PC-9 (cell line): Measurements from ENCODE around the gene MAPKAPK2.

Source experiments
- EZH2 ChIP-seq: fragments of 200-600 bp; sonication (generic); IDR thresholded peaks from 2 replicates; pipeline ENCODE4 v1.8.0; 2017; ENCODE audit warnings: antibody characterized with exemption, low read depth
- TF ChIP-seq, protein P1 (sequence below): fragments of 200-600 bp; sonication (generic); conservative IDR thresholded peaks from 2 replicates; pipeline ENCODE4 v1.6.1; 2017; ENCODE audit warnings: mixed run types, antibody characterized with exemption, mild to moderate bottlenecking, moderate library complexity

DNA sequence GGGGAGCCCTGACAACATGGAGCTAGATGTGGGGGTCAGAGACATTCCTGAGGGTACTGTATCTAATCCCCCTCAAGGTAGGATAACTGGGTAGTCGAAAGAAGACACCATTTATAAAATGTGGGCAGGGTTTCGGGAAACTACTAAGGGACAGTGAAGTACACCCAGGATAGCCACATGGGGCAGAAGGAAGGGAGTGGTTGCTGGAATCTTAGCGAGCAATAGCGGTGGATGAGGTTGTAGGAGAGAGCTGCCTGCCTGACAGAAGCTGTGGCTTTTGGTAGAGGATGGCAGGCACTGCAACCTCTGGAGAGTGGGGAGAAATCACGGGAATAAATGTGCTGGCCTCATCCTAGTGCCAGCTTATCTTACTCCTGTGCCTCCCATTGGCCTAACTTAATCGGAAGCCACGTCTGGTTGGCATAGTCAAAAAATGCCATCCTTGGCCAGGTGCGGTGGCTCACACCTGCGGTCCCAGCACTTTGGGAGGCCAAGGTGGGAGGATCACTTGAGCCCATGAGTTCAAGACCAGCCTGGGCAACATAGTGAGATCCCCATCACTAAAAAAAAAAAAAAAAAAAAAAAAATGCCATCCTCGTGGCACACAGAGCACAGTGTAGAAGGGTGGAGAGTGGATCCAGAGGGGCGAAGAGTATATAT lies 23.4 kb upstream of the MAPKAPK2 start:
- TF ChIP-seq, protein P1, sequence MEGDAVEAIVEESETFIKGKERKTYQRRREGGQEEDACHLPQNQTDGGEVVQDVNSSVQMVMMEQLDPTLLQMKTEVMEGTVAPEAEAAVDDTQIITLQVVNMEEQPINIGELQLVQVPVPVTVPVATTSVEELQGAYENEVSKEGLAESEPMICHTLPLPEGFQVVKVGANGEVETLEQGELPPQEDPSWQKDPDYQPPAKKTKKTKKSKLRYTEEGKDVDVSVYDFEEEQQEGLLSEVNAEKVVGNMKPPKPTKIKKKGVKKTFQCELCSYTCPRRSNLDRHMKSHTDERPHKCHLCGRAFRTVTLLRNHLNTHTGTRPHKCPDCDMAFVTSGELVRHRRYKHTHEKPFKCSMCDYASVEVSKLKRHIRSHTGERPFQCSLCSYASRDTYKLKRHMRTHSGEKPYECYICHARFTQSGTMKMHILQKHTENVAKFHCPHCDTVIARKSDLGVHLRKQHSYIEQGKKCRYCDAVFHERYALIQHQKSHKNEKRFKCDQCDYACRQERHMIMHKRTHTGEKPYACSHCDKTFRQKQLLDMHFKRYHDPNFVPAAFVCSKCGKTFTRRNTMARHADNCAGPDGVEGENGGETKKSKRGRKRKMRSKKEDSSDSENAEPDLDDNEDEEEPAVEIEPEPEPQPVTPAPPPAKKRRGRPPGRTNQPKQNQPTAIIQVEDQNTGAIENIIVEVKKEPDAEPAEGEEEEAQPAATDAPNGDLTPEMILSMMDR, result no peak
- TF ChIP-seq EZH2, result no peak
